Inferior parietal cortex (tissue), 1 donor: Measurements from ENCODE around the gene SERPINE1.
A peak's percentile ranks its signal among the peaks of the same experiment; 100 is the strongest.

ENCODE experiments used
- DNase-seq: peaks from one replicate; pipeline ENCODE4 v3.0.0-alpha.2; 2016; ENCODE audit errors: extremely low spot score

SERPINE1 gene

GRCh38 chr7:101154693-101155102 is 27.8 kb downstream of the SERPINE1 start:
- DNase-seq = no peak

GRCh38 chr7:101155303-101155702 is 28.4 kb downstream of the SERPINE1 start:
- DNase-seq = no peak

DNA sequence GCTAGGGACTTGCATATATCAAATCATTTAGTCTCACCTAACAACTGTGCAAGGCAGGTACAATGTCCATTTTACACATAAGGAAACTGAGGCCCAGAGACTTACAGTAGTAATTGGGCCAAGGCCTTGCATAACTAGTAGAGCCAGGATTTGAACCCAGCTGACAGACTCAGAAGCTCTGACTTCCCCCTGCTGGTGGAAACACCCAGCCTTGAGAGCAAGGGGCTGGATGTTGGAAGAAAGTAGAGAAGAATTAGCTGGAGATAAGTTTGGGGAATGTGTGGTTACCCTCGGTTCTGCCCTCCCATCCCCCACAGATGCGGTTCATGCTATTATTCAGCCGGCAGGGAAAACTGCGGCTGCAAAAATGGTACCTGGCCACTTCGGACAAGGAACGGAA is 29.4 kb downstream of the SERPINE1 start:
- no peak for DNase-seq

DNA sequence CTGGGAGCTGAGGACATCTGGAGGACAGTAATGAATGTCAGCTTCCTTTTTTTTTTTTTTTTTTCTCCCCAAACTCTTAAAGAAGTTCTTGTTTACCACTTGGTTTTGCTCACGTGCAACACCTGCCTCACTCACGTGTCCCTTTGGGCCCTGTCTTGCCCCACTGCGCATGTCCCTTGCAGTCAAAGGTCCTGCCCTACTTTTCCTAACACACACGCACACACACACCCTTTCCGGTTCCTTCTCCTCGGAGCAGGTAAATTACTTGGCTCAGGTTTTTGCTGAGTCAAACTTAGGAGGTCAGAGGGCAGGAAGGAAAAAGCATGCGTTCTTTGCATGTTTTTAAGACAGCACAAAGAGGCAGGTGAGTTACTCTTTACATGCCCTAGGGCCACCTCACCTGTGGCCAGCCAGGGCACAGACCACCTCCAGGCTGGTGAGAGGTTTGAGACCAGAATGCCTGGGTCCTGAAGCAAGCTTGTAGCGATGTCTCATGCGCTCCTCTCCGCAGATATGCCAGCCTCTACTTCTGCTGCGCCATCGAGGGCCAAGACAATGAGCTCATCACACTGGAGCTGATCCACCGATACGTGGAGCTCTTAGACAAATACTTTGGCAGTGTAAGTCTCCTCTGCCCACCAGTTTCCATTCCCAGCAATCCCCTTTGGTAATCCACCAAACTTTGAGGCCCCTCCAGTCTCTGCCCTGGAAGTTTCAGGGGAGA is 30.1 kb downstream of the SERPINE1 start:
- no peak for DNase-seq

GRCh38 chr7:101159696-101160674 is 33.1 kb downstream of the SERPINE1 start:
- DNase-seq = no peak

DNA sequence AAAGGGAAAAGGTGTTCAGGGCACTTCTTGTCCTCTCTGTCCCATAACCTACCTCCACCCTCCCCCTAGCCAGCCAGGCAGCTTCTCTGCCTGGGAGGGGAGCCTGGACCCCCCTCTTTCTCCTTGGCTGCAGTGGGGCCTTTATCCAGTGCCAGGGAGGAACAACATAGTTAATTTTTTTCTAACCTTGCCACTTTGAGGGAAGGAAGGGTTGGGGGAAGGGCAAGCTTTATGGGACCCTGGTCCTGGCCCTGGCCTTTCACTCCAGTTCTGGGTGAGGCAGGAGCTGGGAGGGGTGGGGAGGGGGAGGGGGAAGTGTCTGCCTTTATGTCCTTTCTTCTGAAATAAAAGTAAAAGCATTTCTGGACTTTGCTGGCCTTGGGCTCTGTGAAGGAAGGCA is 34.0 kb downstream of the SERPINE1 start:
- DNase-seq = no peak

GRCh38 chr7:101161692-101162471 is 35.0 kb downstream of the SERPINE1 start:
- no peak for DNase-seq

DNA sequence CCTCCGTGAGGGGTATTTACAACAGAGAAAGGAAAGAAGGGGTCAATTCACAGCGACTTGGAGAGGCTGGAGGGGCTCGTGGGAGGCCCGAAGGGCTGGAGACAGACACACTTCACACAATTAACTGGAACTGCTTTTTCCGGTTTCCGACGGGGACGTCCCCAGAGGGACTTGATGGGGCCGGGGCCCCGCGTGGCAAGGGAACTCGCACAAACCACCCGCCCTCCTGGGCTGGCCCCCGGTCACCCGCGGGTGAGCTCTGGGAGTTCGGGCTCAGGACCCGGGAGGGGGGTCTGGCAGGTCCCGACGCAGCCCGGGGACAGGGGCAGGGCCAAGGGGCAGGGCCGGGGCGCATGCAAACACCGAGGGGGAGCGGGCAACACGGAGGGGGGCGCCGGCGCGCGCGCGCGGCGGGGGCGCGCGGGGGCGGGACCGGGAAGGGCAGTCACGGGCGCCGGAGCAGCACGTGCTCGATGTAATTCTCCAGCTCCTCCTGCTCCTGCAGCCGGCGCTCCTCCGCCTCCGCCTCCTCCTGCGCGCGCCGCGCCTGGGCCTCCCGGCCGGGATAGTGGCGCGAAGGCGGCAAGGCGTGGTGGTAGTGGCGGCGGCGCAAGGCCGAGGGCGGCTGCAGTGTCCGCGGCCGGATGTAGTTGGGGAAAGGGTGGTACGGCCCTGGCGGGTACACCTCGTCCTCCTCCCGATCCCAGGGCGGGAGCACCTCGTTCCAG is 35.8 kb downstream of the SERPINE1 start:
- DNase-seq = no peak

- no peak for DNase-seq
These were observed 36.6 kb downstream of the SERPINE1 start for GRCh38 chr7:101163279-101164070.

DNA sequence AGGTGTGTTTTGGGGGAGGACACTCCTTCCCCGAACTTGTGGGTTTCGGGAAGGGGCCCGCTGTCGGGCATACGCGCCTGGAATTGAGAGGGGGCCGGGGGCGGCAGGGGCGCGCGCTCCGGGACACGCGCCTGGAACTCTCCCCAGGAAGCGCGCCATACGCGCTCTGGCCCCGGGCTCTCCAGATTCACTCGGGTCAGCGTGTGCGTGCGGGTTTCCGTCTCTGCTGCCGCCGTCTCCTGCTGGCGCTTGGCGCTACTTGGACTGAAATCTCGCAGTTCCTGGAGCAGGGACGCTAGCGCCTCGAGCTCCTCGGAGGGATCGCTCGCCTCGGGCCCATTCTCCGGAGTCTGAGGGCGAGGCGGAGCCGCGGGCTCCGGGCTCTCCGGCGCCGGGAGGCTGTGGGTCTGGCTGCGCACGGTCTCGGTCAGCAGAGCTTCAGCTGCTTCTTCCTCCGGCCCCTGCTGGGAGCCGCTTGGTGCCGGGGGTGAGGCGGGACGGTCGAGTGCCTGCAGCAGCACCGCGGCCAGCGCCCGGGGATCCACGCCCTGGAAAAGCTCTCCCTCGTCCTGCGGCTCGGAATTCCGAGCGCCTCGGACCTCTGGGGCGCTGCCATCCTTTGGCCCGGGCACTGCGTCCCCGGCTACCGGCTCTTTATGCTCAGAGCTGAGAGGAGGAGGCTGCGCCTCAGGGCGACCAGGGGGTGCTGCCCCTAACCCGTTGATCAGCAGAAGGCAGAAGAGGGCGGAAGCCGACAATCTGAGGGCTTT is 37.4 kb downstream of the SERPINE1 start:
- no peak for DNase-seq

DNA sequence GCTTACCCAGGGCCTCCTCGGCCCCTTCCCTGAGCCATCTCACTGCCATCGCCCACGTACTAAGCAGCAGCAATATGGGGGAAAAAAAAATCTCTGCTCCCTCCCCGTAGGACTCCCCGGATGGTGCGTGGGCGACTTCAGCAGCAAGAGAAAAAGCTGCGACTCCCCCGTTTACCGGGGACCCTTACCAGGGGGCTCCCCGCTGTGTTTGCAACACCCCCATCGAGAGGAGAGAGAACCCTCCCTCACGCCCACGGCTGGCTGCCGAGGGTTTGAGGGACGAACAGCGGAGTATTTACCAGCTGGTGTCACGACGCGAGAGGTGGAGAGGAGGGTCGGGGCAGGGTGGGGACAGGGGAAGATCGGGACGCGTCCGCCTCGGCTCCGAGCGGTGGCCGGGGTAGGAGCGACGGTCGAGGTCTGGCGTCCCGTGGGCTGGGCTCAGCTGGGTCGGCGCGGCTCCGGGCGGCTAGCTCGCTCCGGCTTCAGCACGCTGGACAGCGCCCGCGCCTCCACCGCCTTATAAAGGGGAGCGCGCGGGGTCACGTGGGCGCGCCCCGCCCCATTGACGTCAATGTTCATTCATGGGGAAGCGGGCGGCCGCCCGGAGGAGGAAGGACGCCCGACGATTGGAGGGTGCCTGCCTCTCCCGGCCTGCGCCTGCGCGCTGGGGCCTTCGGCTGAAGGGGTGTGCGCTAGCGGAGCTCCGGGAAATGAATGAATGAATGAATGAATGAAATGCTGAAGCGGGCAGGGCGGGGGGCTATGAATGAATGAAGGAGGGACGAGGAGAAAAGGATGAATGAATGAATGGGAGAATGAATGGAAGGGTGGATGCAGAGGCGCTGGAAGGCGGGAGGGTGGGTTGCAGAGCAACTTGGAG is 38.4 kb downstream of the SERPINE1 start, which contains the start of gene VGF:
VGF (minus strand) TSS at position 495 of the 883 bp plus-strand sequence. CDS start 726 bp downstream, outside the sequence.
- DNase-seq = peak; percentile 96

DNA sequence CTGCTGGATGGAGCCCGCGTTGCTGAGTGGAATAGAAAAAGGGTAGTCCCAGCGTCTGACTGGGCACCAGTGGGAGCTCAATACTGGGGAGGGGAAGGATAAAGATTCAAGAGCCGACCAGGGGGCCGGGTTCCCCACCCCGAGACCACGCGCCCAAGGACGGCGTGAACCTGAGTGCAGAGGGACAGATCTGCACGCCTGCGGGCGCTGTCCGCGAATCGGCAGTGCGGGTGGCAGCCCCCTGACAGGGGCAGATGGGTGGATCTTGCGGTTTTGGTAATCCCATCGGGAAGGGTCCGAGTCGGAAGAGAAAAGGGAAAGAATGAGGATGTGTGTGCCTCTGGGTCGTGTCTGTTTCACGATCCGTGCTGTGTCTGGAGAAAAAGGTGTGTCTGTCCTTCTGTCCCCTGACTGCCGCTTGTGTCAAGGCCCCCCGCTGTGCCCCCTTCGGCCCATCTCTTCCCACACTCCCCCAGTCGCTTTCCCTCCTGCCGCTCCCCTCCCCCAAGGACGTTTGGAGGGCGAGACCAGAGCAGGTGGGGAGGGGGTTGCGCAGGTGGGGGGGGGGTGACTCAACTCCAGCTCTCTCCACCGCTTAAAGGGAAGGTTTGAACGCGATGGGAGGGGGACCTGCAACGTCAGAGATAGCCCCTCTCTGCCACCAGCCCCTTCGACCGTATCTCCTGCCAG is 39.2 kb downstream of the SERPINE1 start:
- no peak for DNase-seq

DNA sequence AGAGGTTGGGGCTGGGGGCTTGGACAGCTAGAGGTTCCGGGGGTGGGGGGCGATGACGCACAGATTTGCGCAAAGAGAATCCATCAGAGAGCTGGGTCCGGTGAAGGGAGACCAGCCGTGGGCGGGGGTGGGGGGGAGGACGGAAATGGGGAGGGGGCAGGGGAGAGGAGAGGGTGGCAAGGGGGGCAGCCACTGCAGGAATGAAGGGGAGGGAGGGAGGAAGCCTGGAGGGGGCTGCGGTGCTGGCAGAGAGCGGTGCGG is 39.7 kb downstream of the SERPINE1 start:
- no peak for DNase-seq

DNA sequence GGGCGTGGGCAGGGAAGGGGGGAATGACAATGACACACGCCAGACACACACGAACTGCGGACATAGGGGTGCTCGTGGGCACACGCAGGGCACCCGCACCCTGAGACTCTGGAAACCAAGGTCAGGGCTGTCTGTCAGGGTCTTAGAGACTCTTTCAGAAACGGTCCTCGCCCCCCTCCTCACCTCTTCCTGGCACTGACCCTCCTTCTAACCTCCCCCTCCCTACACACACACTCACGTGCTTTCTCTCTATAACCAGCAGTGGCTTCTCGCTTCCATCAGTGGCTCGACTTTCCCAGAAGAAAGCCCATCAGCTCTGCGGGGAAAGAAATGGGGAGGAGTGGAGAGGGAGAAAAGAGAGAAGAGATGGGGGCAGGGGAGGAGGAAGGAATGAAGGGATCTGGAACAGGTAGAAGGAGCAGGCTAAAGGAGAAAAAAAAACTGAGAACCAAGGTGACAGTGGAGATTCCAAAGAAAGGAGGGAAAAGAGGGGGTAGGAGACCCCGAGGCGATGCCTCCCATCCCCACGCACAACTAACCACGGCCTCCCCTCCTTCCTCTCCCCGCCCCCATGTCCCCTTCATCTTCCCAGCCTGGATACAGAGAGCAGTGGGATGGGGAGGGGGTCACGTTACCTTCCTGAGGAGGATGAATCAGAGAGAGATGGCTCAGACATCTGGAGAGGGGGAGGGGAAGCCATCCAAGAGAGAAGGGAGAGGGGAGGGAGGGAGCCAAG is 40.2 kb downstream of the SERPINE1 start:
- DNase-seq = no peak

GRCh38 chr7:101167645-101168411 is 40.9 kb downstream of the SERPINE1 start:
- DNase-seq = no peak

DNA sequence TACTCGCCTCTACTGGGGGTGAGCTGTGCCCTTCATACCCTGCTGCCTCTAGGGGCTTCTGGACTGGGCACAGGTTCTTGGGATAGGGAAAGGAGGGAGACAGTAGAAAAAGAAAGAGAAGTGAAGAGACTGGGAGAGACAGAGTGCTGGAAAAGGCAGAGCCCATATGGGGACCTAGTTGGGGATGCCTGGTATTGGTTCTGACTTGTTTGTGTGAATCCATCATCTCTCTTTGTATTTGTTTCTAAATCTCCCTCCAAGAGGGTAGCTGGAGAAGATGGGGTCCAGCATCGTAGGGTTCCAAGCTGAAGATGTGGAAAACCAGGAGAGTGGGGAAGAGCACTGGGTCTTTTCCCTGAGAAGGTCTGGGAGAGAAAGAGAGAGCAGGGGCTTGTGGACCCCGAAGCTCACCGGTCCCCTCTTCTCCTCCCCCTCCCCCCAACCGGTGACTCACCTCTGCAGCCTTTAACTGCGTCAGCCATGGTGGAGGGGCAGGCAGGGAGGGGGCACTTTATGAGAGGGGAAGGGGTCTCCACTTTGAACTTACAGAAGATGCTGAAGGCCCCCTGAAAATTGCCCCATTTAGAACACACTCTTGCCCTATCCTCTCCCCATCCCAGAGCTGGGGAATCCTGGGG is 41.6 kb downstream of the SERPINE1 start:
- DNase-seq = no peak
